ENCODE measurements around the gene SLIT3.

DNA sequence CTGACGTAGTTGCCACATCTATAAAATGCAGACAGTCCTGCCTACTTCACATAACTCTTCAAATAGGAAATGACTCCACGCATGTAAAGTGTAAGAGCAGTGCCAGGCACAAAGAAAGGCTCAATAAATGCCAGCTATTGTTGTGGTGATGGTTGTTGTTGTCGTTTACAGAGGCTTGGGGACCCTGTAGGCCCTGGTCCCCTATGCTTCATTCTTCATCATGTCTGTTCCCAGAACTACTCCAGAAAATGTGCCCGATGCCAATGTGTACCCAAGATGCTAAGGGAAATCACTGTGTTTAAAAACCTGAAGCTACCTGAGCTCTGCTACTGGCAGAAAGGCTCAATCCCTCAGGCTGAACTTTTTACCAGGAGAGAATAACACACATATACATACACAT is 9.1 kb downstream of the SLIT3 start:
- TF ChIP-seq, protein P1, sequence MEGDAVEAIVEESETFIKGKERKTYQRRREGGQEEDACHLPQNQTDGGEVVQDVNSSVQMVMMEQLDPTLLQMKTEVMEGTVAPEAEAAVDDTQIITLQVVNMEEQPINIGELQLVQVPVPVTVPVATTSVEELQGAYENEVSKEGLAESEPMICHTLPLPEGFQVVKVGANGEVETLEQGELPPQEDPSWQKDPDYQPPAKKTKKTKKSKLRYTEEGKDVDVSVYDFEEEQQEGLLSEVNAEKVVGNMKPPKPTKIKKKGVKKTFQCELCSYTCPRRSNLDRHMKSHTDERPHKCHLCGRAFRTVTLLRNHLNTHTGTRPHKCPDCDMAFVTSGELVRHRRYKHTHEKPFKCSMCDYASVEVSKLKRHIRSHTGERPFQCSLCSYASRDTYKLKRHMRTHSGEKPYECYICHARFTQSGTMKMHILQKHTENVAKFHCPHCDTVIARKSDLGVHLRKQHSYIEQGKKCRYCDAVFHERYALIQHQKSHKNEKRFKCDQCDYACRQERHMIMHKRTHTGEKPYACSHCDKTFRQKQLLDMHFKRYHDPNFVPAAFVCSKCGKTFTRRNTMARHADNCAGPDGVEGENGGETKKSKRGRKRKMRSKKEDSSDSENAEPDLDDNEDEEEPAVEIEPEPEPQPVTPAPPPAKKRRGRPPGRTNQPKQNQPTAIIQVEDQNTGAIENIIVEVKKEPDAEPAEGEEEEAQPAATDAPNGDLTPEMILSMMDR (IDR thresholded peaks at IDR 0.05 in 2 of 3, conservative IDR thresholded peaks at IDR 0.05 in 1 of 3; ENCODE audit: borderline replicate concordance in 1 of 3, insufficient read depth in 1 of 3, low read depth in 2 of 3, low read length in 2 of 3), result no peak
- no peak for TF ChIP-seq YY1 (IDR thresholded peaks at IDR 0.05; ENCODE audit: extremely low read depth, insufficient replicate concordance, low read depth, low read length)
- TF ChIP-seq, protein P2, sequence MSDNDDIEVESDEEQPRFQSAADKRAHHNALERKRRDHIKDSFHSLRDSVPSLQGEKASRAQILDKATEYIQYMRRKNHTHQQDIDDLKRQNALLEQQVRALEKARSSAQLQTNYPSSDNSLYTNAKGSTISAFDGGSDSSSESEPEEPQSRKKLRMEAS (IDR thresholded peaks at IDR 0.05), result no peak
- no peak for TF ChIP-seq ZNF274 (IDR thresholded peaks at IDR 0.05; ENCODE audit: low read depth, low read length)
- no peak for TF ChIP-seq POLR2AphosphoS5 (IDR thresholded peaks at IDR 0.05; ENCODE audit: low read depth, low read length)
- no peak for TF ChIP-seq JUND (IDR thresholded peaks at IDR 0.05)
- no peak for TF ChIP-seq POLR2A (IDR thresholded peaks at IDR 0.05; ENCODE audit: borderline replicate concordance, extremely low read depth, insufficient read depth, insufficient read length)
- TF ChIP-seq, protein P3, sequence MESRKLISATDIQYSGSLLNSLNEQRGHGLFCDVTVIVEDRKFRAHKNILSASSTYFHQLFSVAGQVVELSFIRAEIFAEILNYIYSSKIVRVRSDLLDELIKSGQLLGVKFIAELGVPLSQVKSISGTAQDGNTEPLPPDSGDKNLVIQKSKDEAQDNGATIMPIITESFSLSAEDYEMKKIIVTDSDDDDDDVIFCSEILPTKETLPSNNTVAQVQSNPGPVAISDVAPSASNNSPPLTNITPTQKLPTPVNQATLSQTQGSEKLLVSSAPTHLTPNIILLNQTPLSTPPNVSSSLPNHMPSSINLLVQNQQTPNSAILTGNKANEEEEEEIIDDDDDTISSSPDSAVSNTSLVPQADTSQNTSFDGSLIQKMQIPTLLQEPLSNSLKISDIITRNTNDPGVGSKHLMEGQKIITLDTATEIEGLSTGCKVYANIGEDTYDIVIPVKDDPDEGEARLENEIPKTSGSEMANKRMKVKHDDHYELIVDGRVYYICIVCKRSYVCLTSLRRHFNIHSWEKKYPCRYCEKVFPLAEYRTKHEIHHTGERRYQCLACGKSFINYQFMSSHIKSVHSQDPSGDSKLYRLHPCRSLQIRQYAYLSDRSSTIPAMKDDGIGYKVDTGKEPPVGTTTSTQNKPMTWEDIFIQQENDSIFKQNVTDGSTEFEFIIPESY (IDR thresholded peaks at IDR 0.05; ENCODE audit: extremely low read depth, insufficient replicate concordance, low read length), result no peak
- TF ChIP-seq FOSL1 (IDR thresholded peaks at IDR 0.05; ENCODE audit: low read depth), result no peak

Data from HCT116 (cell line).